Posterior cingulate gyrus (tissue), 11 donors: Measurements from ENCODE around the gene RHOF.
"Not testable (repeated sequence)": the region's sequence is repeated elsewhere in the genome, so short reads cannot be mapped to it uniquely, and the experiment has no call there.

Source experiments
- DNase-seq, 10 donors: peaks; one replicate each; pipeline versions ENCODE4 v3.0.0 to v3.0.0-alpha.2; 2020 to 2021; ENCODE audit warnings: mixed read lengths in 3 of 10
- intact Hi-C: fragments of 100-400 bp; cut with DNase I; formaldehyde crosslinking; loops from one replicate; pipeline ENCODE4 v1.15.1; 2023

RHOF gene

GRCh38 chr12:121795034-121795968, 1.8 kb upstream of the RHOF start:
- peak; percentile 81 to 98 (median 92) for DNase-seq
- intact Hi-C loops, result loop anchor here (1.0 to 2.0 kb wide), 2 partner anchors 17 to 94 kb away; partner anchors contain the start of gene PSMD9

GRCh38 chr12:121794534-121795033, 1.1 kb upstream of the RHOF start:
- DNase-seq, result peak in 1 of 10 donors; percentile 74
- intact Hi-C loops, result loop anchor here (1.0 to 2.0 kb wide), 3 partner anchors 18 to 97 kb away; partner anchors contain the start of gene PSMD9

GRCh38 chr12:121793838-121794533, 498 bp upstream of the RHOF start:
- intact Hi-C loops, result loop anchor here (1.0 to 2.0 kb wide), 2 partner anchors 95 to 97 kb away; partner anchors contain the start of gene PSMD9
- DNase-seq, result peak; percentile 80 to 98 (median 86)

GRCh38 chr12:121792607-121793439, 665 bp downstream of the RHOF start:
- intact Hi-C loops, result no loop called here
- DNase-seq, result peak in 1 of 10 donors; percentile 77

- intact Hi-C loops, result no loop called here
- DNase-seq, result no peak
Measured at GRCh38 chr12:121791671-121792551, 1.6 kb downstream of the RHOF start.

GRCh38 chr12:121790785-121791184, 2.7 kb downstream of the RHOF start:
- DNase-seq, intact Hi-C loops: not testable (repeated sequence)

GRCh38 chr12:121789800-121790728, 3.4 kb downstream of the RHOF start:
- no peak for DNase-seq
- intact Hi-C loops, result no loop called here

- no peak for DNase-seq
- intact Hi-C loops, result no loop called here
Measured at GRCh38 chr12:121789233-121789781, 4.2 kb downstream of the RHOF start.

GRCh38 chr12:121788176-121788818, 5.2 kb downstream of the RHOF start:
- no peak for DNase-seq
- intact Hi-C loops, result no loop called here

GRCh38 chr12:121787063-121788025, 6.1 kb downstream of the RHOF start:
- no peak for DNase-seq
- intact Hi-C loops, result no loop called here

- no peak for DNase-seq
- intact Hi-C loops, result no loop called here
Measured at GRCh38 chr12:121786440-121786825, 7.1 kb downstream of the RHOF start.

- DNase-seq, result no peak
- intact Hi-C loops, result no loop called here
Measured at GRCh38 chr12:121784460-121784859, 9.0 kb downstream of the RHOF start.

GRCh38 chr12:121783766-121784165, 9.7 kb downstream of the RHOF start:
- DNase-seq, result no peak

GRCh38 chr12:121781998-121782979, 11.2 kb downstream of the RHOF start:
- intact Hi-C loops, result no loop called here
- no peak for DNase-seq

More at GRCh38 chr12:121783766-121784165, 9.7 kb downstream of the RHOF start:
- intact Hi-C loops, result no loop called here

GRCh38 chr12:121781484-121781997, 11.9 kb downstream of the RHOF start:
- no peak for DNase-seq
- intact Hi-C loops, result no loop called here
